Endothelial cell of umbilical vein (primary cell): Measurements from ENCODE around the gene CAMTA1. TPM values are rescaled to one million over a fixed set of nuclear protein-coding genes. Genes with fewer than 3 reads are reported as not detected.

Experiments
- BruUV-seq: library from RNA; stranded (reverse); fragments of 400-500 nt; replicated peaks from 2 replicates; lab custom pipeline; 2021; lab: Mats Ljungman, UMichigan
- CTCF ChIA-PET: fragments of 300-600, 350-600 bp; sonication (Branson Sonifier 250); formaldehyde crosslinking; loops from one replicate; lab custom pipeline; 2021; ENCODE audit warnings: antibody characterized with exemption, inconsistent platforms; lab: Charles Lee
- POLR2A ChIA-PET: fragments of 300-600, 350-600 bp; sonication (Branson Sonifier 250); formaldehyde crosslinking; loops from one replicate; lab custom pipeline; 2021; ENCODE audit warnings: antibody characterized with exemption, inconsistent platforms; lab: Charles Lee
- DNase-seq: peaks from one replicate; pipeline ENCODE4 v3.0.0-alpha.2; 2011; ENCODE audit warnings: low read depth, low spot score
- FAIRE-seq: peaks from 2 replicates; lab custom pipeline; 2011; peaks lifted over from hg19 to GRCh38; lab: Jason Lieb, UNC
- H2AFZ ChIP-seq: 2 replicates; pipeline ENCODE4 v1.6.0; 2012; ENCODE audit warnings: low read depth, low read length, control low read depth, inconsistent platforms
- H3K27ac ChIP-seq: 2 replicates; pipeline ENCODE4 v1.5.1; 2011; ENCODE audit warnings: low read depth, mild to moderate bottlenecking, control low read depth, low read length, moderate library complexity; ENCODE audit not compliant: insufficient read depth
- H3K27me3 ChIP-seq, 2 experiments: 2 replicates each; pipeline versions ENCODE4 v1.6.0 to v1.6.1; 2011; ENCODE audit warnings: low read length in 2 of 2, mixed read lengths in 1 of 2; ENCODE audit not compliant: control insufficient read depth in 2 of 2, insufficient read depth in 2 of 2
- H3K36me3 ChIP-seq, 2 experiments: 2 replicates in 1 of 2; 3 replicates in 1 of 2; pipeline ENCODE4 v1.5.1; 2011; ENCODE audit warnings: low read length in 2 of 2, mild to moderate bottlenecking in 1 of 2, moderate library complexity in 1 of 2; ENCODE audit not compliant: control insufficient read depth in 2 of 2, insufficient read depth in 2 of 2; ENCODE audit errors: extremely low read depth in 1 of 2
- H3K4me1 ChIP-seq: 3 replicates; pipeline ENCODE4 v1.5.1; 2011; ENCODE audit warnings: mild to moderate bottlenecking, low read length; ENCODE audit not compliant: control insufficient read depth, insufficient read depth; ENCODE audit errors: extremely low read depth
- H3K4me2 ChIP-seq: 2 replicates; pipeline ENCODE4 v1.6.1; 2011; ENCODE audit warnings: low read length, control low read depth, mixed read lengths; ENCODE audit not compliant: insufficient read depth
- H3K4me3 ChIP-seq, 3 experiments: fragments of 200-600 bp in 1 of 3; sonication (generic), shearing (Covaris generic) in 1 of 3; replicated peaks in 1 of 3; 2 replicates each; pipeline ENCODE4 v1.5.1; 2011 to 2016; ENCODE audit warnings: control low read depth in 3 of 3, low read length in 3 of 3, mild to moderate bottlenecking in 2 of 3, inconsistent platforms in 1 of 3, low read depth in 1 of 3, moderate library complexity in 1 of 3; ENCODE audit not compliant: insufficient read depth in 1 of 3
- H3K79me2 ChIP-seq: 2 replicates; pipeline ENCODE4 v1.6.0; 2012; ENCODE audit warnings: low read length, inconsistent platforms; ENCODE audit not compliant: control insufficient read depth, insufficient read depth
- H3K9ac ChIP-seq: replicated peaks from 2 replicates; pipeline ENCODE3; 2011; ENCODE audit warnings: low read length, control low read depth; ENCODE audit not compliant: insufficient read depth; ENCODE audit errors: extremely low read depth
- H3K9me1 ChIP-seq: replicated peaks from 3 replicates; pipeline ENCODE4 v1.6.0; 2011; ENCODE audit warnings: mild to moderate bottlenecking, low read length; ENCODE audit not compliant: control insufficient read depth, insufficient read depth; ENCODE audit errors: extremely low read depth
- H3K9me3 ChIP-seq: replicated peaks from 2 replicates; pipeline ENCODE4 v1.5.1; 2012; ENCODE audit warnings: low read length, inconsistent platforms; ENCODE audit not compliant: control insufficient read depth, insufficient read depth
- H4K20me1 ChIP-seq: replicated peaks from 2 replicates; pipeline ENCODE3; 2011; ENCODE audit warnings: mild to moderate bottlenecking, low read length; ENCODE audit not compliant: control insufficient read depth, insufficient read depth; ENCODE audit errors: extremely low read depth
- CTCF ChIP-seq, 2 donors: IDR thresholded peaks; 1 replicate in 1 of 2; 2 replicates in 1 of 2; pipeline ENCODE4 v1.5.1; 2011; ENCODE audit warnings: low read length in 2 of 2, mild to moderate bottlenecking in 2 of 2, moderate library complexity in 2 of 2, control low read depth in 1 of 2, inconsistent platforms in 1 of 2, low read depth in 1 of 2; ENCODE audit not compliant: insufficient read depth in 1 of 2; ENCODE audit errors: extremely low read depth in 1 of 2
- EZH2 ChIP-seq: IDR thresholded peaks from 2 replicates; pipeline ENCODE4 v1.6.1; 2012; ENCODE audit warnings: borderline replicate concordance, low read depth, mild to moderate bottlenecking, moderate library complexity, low read length, inconsistent platforms; ENCODE audit not compliant: severe bottlenecking
- FOS ChIP-seq: IDR thresholded peaks from 2 replicates; pipeline ENCODE4 v1.6.1; 2011; ENCODE audit warnings: mild to moderate bottlenecking, low read length, moderate library complexity, borderline replicate concordance; ENCODE audit not compliant: insufficient read depth
- GATA2 ChIP-seq: IDR thresholded peaks from 2 replicates; pipeline ENCODE4 v1.7.0; 2011; ENCODE audit warnings: low read depth, mild to moderate bottlenecking, moderate library complexity, mixed read lengths, low read length; ENCODE audit not compliant: insufficient read length, insufficient read depth
- JUN ChIP-seq: IDR thresholded peaks from 2 replicates; pipeline ENCODE4 v1.6.1; 2011; ENCODE audit warnings: borderline replicate concordance, low read depth; ENCODE audit not compliant: insufficient read length, insufficient read depth
- MAX ChIP-seq: IDR thresholded peaks from 2 replicates; pipeline ENCODE4 v1.6.1; 2011; ENCODE audit not compliant: insufficient read depth, insufficient read length
- MYC ChIP-seq: IDR thresholded peaks from one replicate; pipeline ENCODE4 v1.6.1; 2011; ENCODE audit warnings: mild to moderate bottlenecking, low read depth, low read length
- POLR2A ChIP-seq: IDR thresholded peaks from 2 replicates; pipeline ENCODE4 v1.6.1; 2012; ENCODE audit warnings: low read depth, mild to moderate bottlenecking, control low read depth, low read length
- POLR2AphosphoS5 ChIP-seq: IDR thresholded peaks from 2 replicates; pipeline ENCODE4 v1.6.1; 2012; ENCODE audit warnings: low read depth, mild to moderate bottlenecking, control low read depth, low read length, moderate library complexity; ENCODE audit not compliant: insufficient read depth
- dilution Hi-C: fragments of 300-500 bp; cut with MboI; formaldehyde crosslinking; loops from one replicate; pipeline ENCODE4 v1.15.0; 2019; ENCODE audit warnings: low sequenced_read_pairs; ENCODE audit not compliant: extremely low pct_ligation_motif_present
- intact Hi-C: fragments of 100-400 bp; cut with micrococcal nuclease; formaldehyde crosslinking; loops from one replicate; pipeline ENCODE4 v1.10.0; 2022
- polyA plus RNA-seq, 4 experiments: library from polyadenylated mRNA; depleted of rRNA in 3 of 4; stranded (reverse) in 3 of 4; unstranded in 1 of 4; fragments of >200 nt; gene quantifications; 2 replicates each; pipeline versions ENCODE4 v1.2.1 to v1.2.3, GENCODE V29; 2011 to 2012; ENCODE audit warnings: missing spikeins in 1 of 4
- total RNA-seq: library from RNA; stranded (reverse); gene quantifications from 2 replicates; pipeline ENCODE4 v1.2.3, GENCODE V29; 2021

The CAMTA1 gene
- total and polyA plus RNA-seq, 2 donors (not counting 3 experiments of a cell fraction or from before 2014, with no cell fraction given): 50.8 to 92.7 TPM

- no peaks in the 10 kb centered on the region for H3K4me1 ChIP-seq
- H3K27ac ChIP-seq: no peak overlapping the region
- H3K27me3 ChIP-seq: no peaks in the 10 kb centered on the region
- ChIA-PET POLR2A (no interaction called here), CTCF (no interaction called here)
- H2AFZ ChIP-seq: no peak overlapping the region
- no peak overlapping the region for H3K4me3 ChIP-seq
- dilution Hi-C loops: no loop called here
- no peak overlapping the region for H3K4me2 ChIP-seq
- H3K9me3 ChIP-seq: no peaks in the 10 kb centered on the region
- DNase-seq (no peak), FAIRE-seq (no peak)
- intact Hi-C loops: no loop called here
- H4K20me1 ChIP-seq: no peaks in the 10 kb centered on the region
- TF ChIP-seq MYC: no peak
- no peak for TF ChIP-seq FOS
- no peak for TF ChIP-seq GATA2
- TF ChIP-seq POLR2AphosphoS5: no peak
- no peak for TF ChIP-seq CTCF (IDR thresholded peaks at IDR 0.05; ENCODE audit: extremely low read depth in 1 of 2, insufficient read depth in 1 of 2, low read depth in 1 of 2, low read length in 2 of 2)
- no peak for TF ChIP-seq POLR2A
- no peak for TF ChIP-seq JUN
- no peak for TF ChIP-seq MAX
- TF ChIP-seq EZH2: no peak
- H3K9ac ChIP-seq: no peak overlapping the region
- no peaks in the 10 kb centered on the region for H3K79me2 ChIP-seq
- H3K9me1 ChIP-seq: no peaks in the 10 kb centered on the region
- no peaks in the 10 kb centered on the region for H3K36me3 ChIP-seq
- no TSS peak for BruUV-seq
Measured at GRCh38 chr1:7249516-7249915, 464.3 kb downstream of the CAMTA1 start.
